Colonic mucosa (tissue), 4 donors: ENCODE results near the gene TDRD7. TPM values are rescaled to one million over a fixed set of nuclear protein-coding genes. Genes with fewer than 3 reads are reported as not detected.

Experiments used
- DNase-seq: peaks from one replicate; pipeline ENCODE4 v3.0.0-alpha.2; 2020
- H3K27ac ChIP-seq: fragments of 200-600 bp; one replicate; pipeline ENCODE4 v1.8.0; 2021
- H3K27me3 ChIP-seq: fragments of 200-600 bp; one replicate; pipeline ENCODE4 v1.8.0; 2021
- H3K36me3 ChIP-seq: fragments of 200-600 bp; one replicate; pipeline ENCODE4 v1.8.0; 2021
- H3K4me1 ChIP-seq: fragments of 200-600 bp; one replicate; pipeline ENCODE4 v1.8.0; 2021; ENCODE audit warnings: mild to moderate bottlenecking
- H3K4me3 ChIP-seq: fragments of 200-600 bp; one replicate; pipeline ENCODE4 v1.8.0; 2021
- H3K9ac ChIP-seq, 2 donors: one replicate each; pipeline ENCODE4 v1.7.0; 2013; ENCODE audit warnings: control low read depth in 2 of 2, low read depth in 2 of 2, low read length in 2 of 2
- H3K9me3 ChIP-seq: fragments of 200-600 bp; one replicate; pipeline ENCODE4 v1.8.0; 2021
- CTCF ChIP-seq: fragments of 200-600 bp; IDR thresholded peaks from one replicate; pipeline ENCODE4 v1.8.0; 2022; ENCODE audit warnings: antibody characterized with exemption, mild to moderate bottlenecking
- intact Hi-C: fragments of 100-400 bp; cut with DNase I; formaldehyde crosslinking; loops from one replicate; pipeline ENCODE4 v1.14.1; 2022
- total RNA-seq, 2 donors: library from RNA; stranded (reverse); fragmentation: NEBNext Ultra II Directional in 1 of 2; extraction: Animal tissue kit (Norgen Biotek cat#: 25700) in 1 of 2; gene quantifications; one replicate each; pipeline ENCODE4 v1.2.1, GENCODE V29; 2021
- donor health status: healthy.
- donor health status: DM: no; HTN: no; CAD: no.
- donor health status: DM: no; HTN: no; CAD: no.

Gene TDRD7
- total RNA-seq, 2 donors from 2014 or later, result 28.8 to 35.3 TPM

DNA sequence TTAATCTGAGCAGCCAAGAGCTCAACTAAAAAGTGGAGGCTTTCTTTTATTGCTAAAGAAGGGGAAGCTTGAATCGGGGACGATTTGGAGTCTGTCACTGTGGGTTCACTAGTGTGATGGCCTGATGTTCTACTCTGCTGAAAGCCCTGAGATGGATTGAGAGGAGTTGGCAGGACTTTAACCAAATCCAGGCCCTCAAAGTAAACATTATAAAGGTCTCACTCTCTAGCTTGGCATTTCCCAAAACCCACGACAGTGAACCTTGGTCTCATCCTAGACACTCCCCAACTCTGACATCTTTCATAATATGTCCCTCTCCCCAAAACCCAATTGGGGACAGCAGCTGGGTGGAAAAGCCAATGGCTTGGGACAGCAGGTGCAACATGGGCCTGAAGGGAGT is 122.3 kb downstream of the TDRD7 start:
- H3K27ac ChIP-seq, result no peak overlapping the region
- no peaks in the 10 kb centered on the region for H3K4me1 ChIP-seq
- no peak overlapping the region for H3K4me3 ChIP-seq
- no peak for DNase-seq
- H3K27me3 ChIP-seq, result no peaks in the 10 kb centered on the region
- intact Hi-C loops, result no loop called here
- H3K9me3 ChIP-seq, result no peaks in the 10 kb centered on the region
- no peak for TF ChIP-seq CTCF
- H3K36me3 ChIP-seq, result no peaks in the 10 kb centered on the region
- H3K9ac ChIP-seq, result no peak overlapping the region

DNA sequence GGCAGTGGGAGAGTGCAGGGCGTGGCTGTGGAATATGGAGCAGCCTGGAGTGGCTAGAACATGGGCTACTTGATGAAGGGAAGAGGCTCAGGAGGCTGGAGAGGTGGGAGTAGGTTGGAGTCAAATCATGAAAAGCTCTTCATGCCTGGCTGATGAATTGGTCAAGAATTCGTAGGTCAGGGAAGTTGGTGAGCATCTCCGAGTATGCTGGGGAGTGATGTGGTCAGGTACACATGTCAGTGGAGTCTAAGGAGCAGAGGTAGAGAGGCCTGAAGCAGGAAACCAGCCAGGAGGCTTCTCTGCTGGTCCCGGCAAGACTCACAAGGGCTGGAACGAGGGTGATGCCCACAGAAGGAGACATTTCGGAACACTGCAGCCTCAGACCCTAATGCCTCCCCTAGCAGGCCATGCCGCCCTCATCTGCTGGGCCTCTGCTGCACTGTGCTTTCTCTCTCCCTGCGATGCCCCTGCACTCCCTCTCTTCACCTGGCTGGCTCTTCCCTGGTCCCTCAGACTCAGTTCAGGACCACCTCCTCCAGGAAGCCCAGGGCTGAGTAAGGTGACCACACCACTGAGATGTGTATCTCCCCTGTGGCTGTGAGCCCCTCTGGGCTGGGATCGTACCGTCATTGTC is 123.2 kb downstream of the TDRD7 start:
- H3K9me3 ChIP-seq, result no peaks in the 10 kb centered on the region
- H3K36me3 ChIP-seq, result no peaks in the 10 kb centered on the region
- no peak overlapping the region for H3K9ac ChIP-seq
- intact Hi-C loops, result no loop called here
- no peak overlapping the region for H3K27ac ChIP-seq
- H3K27me3 ChIP-seq, result no peaks in the 10 kb centered on the region
- TF ChIP-seq CTCF, result no peak
- H3K4me1 ChIP-seq, result no peaks in the 10 kb centered on the region
- no peak overlapping the region for H3K4me3 ChIP-seq
- DNase-seq, result no peak

DNA sequence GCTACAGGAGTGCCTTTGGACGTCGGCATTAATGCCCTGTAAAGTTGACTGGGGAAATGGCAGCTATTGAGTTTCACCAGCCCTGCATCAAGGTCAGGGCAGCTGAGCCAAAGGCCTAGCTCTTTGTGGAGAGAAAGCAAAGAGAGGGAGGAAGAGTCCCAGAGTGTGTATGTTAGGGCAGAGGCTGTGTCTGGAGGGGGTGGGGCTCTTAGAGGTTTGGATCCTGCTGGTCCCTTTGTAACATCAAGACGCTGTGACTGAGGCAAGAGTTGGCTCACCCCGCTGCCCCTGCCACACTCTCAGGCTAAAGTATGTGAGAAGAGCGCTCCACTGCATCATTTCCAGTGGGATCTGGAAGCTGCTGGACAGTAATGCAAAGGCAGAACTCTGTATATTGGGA is 123.9 kb downstream of the TDRD7 start:
- Histone ChIP-seq H3K9ac (no peak overlapping the region), H3K9me3 (no peaks in the 10 kb centered on the region), H3K27me3 (no peaks in the 10 kb centered on the region), H3K4me1 (no peaks in the 10 kb centered on the region), H3K27ac (no peak overlapping the region), H3K4me3 (no peak overlapping the region), H3K36me3 (no peaks in the 10 kb centered on the region)
- DNase-seq, result no peak
- intact Hi-C loops, result no loop called here
- no peak for TF ChIP-seq CTCF

- Histone ChIP-seq H3K4me1 (no peaks in the 10 kb centered on the region), H3K27ac (no peak overlapping the region)
Observed at GRCh38 chr9:97536480-97536879, 124.6 kb downstream of the TDRD7 start.

GRCh38 chr9:97543561-97543960 is 131.7 kb downstream of the TDRD7 start:
- TF ChIP-seq CTCF, result no peak
- no peaks in the 10 kb centered on the region for H3K4me1 ChIP-seq

More at GRCh38 chr9:97536480-97536879, 124.6 kb downstream of the TDRD7 start:
- Histone ChIP-seq H3K36me3 (no peaks in the 10 kb centered on the region), H3K9me3 (no peaks in the 10 kb centered on the region), H3K27me3 (no peaks in the 10 kb centered on the region), H3K4me3 (no peak overlapping the region), H3K9ac (no peak overlapping the region)
- no peak for TF ChIP-seq CTCF
- intact Hi-C loops, result no loop called here
- DNase-seq, result no peak

More at GRCh38 chr9:97543561-97543960, 131.7 kb downstream of the TDRD7 start:
- H3K36me3 ChIP-seq, result no peaks in the 10 kb centered on the region
- no peaks in the 10 kb centered on the region for H3K27me3 ChIP-seq
- H3K4me3 ChIP-seq, result no peak overlapping the region
- DNase-seq, result no peak
- no peaks in the 10 kb centered on the region for H3K9me3 ChIP-seq
- intact Hi-C loops, result no loop called here
- no peak overlapping the region for H3K9ac ChIP-seq
- no peak overlapping the region for H3K27ac ChIP-seq
